Measurements from ENCODE around the gene MAPKBP1. TPM values are rescaled to one million over a fixed set of nuclear protein-coding genes. Genes with fewer than 3 reads are reported as not detected.
"Not testable (repeated sequence)": the region's sequence is repeated elsewhere in the genome, so short reads cannot be mapped to it uniquely, and the experiment has no call there.

Gene MAPKBP1
- total RNA-seq, 1 donor from 2014 or later, result 54.3 TPM

DNA sequence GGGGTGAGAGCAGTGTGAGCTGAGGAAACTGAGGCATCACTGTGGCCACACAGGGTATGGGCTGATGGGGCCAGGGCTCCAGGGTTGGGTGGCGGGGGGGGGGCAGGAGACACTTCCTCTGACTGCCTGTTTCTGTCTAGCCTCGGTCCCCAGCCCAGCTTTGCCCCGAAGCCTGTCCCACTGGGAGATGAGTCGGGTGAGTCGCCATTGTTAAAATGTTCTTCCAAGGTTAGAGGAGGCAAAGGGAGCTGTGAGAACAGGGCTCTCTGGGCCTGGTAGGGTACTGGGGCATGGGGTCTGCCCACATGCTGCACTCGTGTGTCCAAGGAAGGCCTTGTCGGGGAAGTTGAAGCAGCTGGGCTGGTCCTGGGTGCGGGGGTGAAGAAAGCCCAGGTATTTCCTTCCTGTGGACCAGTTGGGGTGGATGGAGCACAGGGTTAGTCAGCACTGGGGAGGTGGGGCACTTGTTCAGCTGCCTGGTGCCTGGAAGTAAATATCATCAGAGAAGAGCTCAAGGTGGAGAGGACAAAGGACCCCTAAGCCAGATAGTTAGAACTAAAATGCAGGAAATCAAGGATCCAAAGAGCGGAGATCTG lies 45.3 kb downstream of the MAPKBP1 start:
- no peak for ATAC-seq
- intact Hi-C loops (cut with DNase I), result loop anchor here (10.0 kb wide), 1 partner anchor 255 kb away; no protein-coding TSS in a partner anchor
- DNase-seq (ENCODE audit: low spot score), result no peak

DNA sequence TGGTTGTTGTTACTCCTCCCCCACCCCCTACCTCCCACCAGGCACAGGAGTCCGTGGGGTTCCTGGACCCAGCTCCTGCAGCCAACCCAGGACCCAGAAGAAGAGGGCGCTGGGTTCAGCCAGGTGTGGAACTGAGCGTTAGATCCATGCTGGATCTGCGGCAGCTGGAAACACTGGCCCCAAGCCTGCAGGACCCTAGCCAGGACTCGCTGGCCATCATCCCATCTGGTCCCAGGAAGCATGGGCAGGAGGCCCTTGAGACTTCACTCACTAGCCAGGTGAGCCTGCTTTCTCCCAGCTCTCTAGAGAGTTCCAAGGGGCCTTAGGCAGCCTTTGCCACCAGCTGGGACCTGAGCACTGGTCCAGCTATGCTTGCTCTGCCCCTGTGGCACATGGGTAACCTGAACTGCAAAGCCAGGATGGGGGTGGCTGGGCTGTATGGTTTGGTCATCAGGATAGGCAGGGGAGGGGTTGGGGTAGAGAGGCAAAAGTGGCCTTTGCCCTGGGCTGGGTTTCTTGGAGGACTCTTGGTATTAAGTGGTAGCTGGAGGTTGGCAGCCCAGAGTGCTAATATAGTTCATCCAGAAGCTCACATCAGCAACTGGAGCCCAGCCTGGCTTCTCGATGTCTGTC lies 46.6 kb downstream of the MAPKBP1 start:
- intact Hi-C loops (cut with DNase I), result no loop called here
- ATAC-seq (no peak), DNase-seq (ENCODE audit: low spot score) (no peak)

DNA sequence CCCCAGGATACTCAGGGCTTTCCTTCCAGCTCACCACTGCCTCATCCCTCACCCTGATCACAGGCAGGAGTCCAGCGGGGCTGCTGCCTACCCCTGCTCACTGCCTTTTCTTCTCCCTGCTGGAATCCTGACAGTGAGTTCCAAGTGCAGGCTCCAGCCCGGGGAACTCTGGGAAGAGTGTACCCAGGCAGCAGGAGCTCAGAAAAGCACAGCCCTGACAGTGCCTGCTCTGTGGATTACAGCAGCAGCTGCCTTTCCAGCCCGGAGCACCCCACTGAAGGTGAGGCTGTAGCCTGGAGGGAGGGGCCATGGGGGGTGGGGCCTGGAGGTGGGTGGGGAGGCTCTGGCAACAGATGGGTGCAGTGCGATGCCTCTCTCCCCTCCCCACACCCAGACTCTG lies 47.5 kb downstream of the MAPKBP1 start:
- intact Hi-C loops (cut with DNase I), result no loop called here
- ATAC-seq (no peak), DNase-seq (ENCODE audit: low spot score) (no peak)

DNA sequence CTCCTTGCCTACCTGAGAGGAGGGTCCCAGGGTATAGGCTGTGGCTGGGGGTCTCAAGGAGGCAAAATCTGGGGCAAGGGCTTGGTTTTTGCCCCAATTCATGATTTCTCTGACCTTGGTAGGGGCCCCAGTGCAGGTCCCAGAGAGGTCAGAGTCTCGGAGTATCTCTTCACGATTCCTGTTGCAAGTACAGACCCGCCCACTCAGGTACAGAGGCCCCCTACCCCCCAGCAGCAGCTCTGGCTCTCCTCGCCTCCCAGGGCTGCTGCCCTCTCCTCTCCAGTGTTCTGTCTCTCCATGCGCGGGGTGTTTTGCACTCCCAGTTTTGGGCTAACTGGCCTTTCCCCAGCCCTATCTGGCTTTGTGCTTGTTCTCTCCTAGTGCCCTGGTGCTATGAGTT lies 48.2 kb downstream of the MAPKBP1 start:
- ATAC-seq (no peak), DNase-seq (ENCODE audit: low spot score) (no peak)
- intact Hi-C loops (cut with DNase I), result no loop called here

DNA sequence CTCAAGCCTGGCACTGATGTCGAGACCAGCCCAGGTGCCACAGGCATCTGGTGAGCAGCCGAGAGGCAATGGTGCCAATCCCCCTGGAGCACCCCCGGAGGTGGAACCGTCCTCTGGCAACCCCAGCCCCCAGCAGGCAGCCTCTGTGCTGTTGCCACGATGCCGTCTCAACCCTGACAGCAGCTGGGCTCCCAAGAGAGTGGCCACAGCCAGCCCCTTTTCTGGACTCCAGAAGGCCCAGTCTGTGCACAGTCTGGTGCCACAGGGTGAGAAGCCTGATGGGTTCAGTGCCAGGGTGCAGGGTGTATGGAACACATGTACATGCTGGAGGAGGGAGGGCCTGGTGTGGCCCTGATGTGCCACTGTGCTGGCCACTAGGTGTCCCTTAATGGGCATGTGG lies 48.7 kb downstream of the MAPKBP1 start:
- intact Hi-C loops (cut with DNase I), result no loop called here
- DNase-seq (ENCODE audit: low spot score) (no peak), ATAC-seq (no peak)

DNA sequence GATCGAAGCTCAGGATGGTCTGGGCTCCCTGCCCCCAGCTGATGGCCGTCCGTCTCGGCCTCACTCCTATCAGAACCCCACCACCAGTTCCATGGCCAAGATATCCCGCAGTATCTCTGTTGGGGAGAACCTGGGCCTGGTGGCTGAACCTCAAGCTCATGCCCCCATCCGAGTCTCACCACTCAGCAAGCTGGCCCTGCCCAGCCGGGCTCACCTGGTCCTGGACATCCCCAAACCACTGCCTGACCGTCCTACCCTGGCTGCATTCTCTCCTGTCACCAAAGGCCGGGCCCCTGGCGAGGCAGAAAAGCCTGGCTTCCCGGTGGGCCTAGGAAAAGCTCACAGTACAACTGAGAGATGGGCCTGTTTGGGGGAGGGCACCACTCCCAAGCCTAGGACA lies 49.2 kb downstream of the MAPKBP1 start:
- intact Hi-C loops (cut with DNase I), result no loop called here

DNA sequence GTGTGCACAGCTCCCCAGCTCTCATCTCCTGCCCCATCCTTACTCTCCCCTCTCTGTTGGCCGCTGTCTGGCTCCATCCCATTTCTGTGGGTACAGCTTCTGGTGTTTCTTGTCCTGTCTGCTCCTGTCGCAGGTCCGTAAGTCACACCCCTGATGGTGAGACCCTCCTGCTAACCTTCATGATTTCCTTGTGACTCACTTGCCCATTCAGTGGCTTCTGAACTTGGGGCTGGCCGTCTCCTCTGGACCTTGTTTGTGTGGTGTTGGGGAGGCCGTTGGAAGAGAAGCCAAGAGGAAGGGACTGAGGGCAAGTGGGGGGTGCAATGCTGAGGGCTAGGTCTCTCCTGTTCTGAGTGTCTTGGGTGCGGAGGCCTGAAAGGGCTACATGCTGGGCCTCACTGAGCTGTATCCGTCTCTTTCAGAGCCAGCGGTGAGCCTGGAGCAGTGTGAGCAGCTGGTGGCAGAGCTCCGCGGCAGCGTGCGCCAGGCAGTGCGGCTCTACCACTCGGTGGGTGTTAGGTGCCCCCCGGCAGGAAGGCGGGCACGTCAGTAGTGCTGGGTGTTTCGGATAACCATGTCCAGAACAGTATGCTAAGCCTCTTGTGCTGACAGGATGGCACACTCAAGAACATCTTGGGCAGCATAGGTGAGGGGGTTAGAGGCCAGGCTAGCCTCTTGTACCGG lies 49.9 kb downstream of the MAPKBP1 start:
- intact Hi-C loops (cut with DNase I), result no loop called here
- ATAC-seq (no peak), DNase-seq (ENCODE audit: low spot score) (no peak)

More for the DNA sequence above, 49.2 kb downstream of the MAPKBP1 start:
- ATAC-seq (no peak), DNase-seq (ENCODE audit: low spot score) (no peak)

DNA sequence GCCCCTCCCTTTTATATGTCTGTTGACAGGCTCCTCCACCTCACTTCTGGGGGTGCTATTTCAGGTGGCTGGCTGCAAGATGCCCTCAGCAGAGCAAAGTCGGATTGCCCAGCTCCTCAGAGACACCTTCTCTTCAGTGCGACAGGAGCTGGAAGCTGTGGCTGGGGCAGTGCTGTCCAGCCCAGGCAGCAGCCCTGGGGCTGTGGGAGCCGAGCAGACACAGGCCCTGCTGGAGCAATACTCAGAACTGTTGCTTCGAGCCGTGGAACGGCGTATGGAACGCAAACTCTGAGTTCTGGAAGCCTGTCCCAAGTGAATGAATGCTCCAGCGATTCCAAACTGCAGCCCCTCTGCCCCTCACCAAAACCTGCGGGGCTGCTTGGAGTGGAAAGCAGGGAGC lies 50.9 kb downstream of the MAPKBP1 start:
- ATAC-seq, result no peak

DNA sequence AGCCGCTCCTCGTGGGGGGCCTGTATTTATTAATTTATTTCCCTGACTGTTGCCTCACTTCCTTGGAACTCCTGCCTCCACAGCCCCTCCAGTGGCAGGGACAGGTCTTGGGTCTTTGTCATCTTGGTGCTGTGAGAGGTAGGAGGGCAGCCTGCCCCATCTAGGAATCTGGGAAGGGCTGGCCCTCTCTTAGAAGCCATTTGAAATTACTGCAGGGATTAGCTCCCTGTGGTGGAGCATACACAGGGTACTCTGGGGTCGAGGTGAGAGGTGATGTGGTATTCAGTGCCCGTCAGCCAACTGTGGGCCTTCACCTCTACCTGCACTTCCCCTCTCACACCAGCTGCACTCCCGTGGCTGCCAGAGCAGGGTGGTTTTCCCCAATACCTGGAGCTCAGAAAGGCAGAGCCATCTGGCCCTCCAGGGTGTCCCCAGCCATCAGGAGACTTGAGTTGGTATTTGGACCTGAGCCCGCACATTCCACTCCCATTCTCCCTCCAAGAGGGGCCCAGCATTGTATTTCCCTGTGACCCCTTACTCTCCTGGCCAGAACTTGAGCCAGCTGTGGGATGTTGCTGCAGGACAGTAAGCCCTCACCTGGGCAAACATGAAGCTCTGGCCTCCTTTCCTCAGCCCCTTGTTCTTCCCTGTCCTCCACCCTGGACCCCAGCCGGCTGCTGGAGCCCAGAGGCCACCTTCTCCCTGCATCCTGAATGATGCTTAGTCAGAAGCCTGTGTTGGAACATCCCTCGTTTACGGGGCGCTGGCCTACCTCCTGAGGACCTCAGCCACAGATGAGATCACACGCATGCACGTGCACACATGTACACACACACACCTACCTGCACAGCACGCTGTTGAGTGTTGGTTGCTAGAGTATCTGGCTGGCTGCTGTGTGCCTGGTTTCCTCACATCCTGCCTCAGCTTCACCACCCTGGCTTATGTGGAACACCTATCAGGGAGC lies 51.6 kb downstream of the MAPKBP1 start:
- intact Hi-C loops (cut with DNase I), result no loop called here
- ATAC-seq, result no peak
- DNase-seq (ENCODE audit: low spot score), result no peak

More for the DNA sequence above, 50.9 kb downstream of the MAPKBP1 start:
- intact Hi-C loops (cut with DNase I), result no loop called here
- DNase-seq (ENCODE audit: low spot score), result no peak

DNA sequence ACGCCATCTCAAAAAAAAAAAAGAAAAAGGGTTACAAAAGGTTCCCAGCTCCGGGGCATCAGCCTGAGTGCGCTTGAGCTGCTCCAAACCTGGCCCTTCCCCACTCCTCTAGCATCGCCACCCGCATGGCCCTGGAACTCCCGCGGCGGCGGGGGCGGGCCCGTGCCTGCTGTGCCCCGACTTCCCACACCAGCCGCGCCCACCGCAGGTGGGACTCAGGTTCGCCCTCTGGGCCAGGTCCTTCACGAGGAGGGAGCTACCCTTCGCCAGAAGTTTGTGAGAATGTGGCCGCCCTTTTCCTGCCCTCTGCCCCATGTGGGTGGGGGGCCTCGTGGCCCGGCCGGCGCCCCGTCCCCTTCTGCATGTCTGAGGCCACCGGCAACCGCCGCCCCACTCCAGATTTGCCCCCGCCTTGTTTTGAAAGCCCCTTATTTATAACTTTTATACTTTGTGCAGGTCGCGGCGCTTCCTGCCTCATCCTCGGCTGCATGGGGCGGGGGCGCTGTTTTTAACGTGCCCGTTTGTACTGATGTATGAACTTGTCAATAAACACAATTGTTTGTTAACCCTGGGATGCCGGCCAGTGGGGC lies 53.1 kb downstream of the MAPKBP1 start:
- no peak for DNase-seq (ENCODE audit: low spot score)
- intact Hi-C loops (cut with DNase I), result no loop called here
- ATAC-seq, result peak; percentile 5

DNA sequence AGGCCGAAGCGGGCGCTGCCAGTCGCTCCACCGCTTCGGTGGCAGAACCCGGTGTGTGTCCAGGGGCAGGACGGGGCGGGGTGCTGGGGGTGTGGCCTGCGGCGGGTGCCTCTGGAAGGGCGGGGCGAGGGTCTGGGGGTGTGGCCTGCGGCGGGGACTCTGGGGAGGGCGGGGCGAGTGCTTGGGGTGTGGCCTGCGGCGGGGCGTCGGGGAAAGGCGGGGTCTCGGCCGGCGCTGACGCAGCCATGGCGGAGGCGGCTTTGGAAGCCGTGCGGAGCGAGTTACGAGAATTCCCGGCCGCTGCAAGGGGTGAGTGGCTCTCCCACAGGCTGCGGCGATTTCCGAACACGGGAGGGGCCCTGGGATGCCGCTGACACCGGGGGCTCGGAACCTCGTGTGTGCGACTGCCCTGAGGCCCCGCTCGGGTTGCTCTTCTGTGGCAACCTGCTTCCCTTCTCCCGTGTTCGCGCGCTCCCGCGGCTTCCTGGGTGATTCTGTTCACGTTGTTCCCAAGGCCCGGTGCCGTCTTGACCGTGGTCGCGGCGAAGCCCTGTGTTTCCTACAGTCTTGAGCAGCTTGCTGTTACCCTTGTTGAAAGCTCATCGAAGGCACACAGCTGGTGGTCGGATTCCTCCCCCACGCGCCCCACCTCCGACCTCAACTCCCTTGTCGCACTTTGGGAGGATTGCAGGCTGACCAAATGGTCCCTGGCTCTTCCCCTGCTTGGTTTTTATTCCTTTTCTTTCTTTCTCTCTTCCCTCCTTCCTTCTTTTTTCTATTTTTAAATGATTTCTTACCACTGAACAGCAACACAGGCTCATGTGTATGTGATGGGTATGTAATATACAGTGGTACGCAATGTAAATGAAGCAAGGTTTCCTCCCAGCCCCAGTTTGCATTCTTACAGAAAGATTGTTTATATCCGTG lies 53.9 kb downstream of the MAPKBP1 start, which contains the start of gene JMJD7:
JMJD7 (plus strand) TSS at position 213 of the 927 bp plus-strand sequence; CDS start at position 246, 33 bp downstream.
- DNase-seq (ENCODE audit: low spot score) (peak; percentile 99), ATAC-seq (peak; percentile 97)
- intact Hi-C loops (cut with DNase I), result no loop called here

DNA sequence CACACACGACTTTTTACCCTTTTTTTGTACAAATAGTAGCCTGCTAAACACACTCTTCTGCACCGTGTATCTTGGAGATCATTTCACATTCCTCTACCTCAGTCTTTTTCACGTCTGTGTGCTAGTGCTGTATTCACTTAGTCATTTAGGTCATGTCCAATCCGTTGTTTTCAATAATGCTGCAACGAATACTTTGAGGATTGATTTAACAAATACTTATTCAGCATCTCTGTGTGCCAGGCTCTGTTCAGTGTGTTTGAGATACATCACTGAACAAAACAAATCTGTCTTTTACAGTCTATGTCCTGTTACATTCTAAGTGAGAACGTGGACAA lies 54.5 kb downstream of the MAPKBP1 start:
- DNase-seq (ENCODE audit: low spot score) (no peak), ATAC-seq (no peak)
- intact Hi-C loops (cut with DNase I), result no loop called here

DNA sequence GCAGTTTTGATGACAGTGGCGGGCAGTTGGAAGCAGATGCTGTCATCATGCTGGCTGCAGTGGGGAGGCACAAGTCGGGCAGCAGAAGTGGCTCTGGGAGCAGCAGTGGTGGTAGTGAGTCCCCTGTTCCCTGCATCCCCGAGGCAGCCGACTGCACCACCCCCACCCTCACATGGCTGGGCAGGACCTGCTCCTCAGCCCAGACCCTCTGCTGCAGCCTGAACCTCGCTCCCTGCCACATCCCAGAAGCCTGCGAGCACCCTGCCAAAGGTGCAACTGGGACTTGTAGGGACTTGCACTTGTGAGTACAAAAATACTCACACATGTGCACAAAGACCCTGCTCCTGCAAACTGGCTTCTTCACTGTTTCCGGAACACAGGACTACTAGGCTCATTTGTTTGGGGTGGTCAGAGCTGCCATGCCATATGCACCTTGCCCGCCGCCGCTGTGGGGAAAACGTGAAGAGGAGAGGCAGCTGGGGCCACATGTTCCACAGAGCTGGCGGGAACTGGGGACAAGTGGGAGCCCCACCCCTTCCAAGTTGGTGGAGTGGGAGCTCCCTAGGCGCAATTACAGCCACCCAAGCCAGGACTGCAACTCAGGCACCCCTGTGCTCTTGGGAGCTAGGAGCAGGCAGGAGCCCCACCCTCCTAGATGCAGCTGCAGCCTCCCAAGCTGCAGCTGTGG lies 55.8 kb downstream of the MAPKBP1 start:
- no peak for ATAC-seq
- intact Hi-C loops (cut with DNase I), result no loop called here
- DNase-seq (ENCODE audit: low spot score), result no peak

DNA sequence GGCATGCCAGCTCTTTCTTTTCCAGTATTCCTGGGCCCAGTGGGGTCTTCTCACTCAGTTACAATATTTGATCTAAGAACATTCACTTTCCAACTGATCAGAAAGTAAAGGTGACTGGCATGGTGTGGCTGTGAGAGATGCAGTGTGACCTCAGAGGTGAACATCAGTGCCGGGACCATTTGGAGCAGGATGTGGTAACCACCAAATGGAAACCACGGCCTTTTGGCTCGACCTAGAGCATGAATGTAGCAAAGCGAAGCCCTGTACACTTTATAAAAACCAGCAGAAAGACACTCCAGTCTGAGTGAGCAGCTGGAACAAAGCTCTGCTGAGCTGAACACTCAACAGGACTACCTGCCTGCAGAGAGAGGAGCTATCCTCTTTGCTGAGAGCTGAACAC lies 57.0 kb downstream of the MAPKBP1 start:
- intact Hi-C loops (cut with DNase I); DNase-seq (ENCODE audit: low spot score); ATAC-seq: not testable (repeated sequence)

DNA sequence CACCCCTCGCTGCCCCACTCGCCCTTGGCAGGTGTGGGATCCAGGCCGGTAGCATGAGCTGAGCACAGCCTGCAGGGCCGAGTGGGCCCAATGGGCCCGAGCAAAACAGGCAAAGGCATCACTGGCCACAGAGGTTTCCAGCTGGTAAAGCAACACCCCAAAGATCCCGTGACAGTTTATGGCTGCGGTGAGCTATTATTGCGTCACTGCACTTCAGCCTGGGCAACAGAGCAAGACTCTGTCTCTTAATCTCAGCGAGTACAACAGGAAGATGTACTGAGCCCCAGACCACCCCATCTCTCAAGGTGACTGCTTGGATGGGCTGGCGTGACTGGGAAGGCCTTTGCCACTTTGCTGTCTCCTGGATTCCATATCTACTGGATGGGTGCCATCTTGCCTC lies 57.9 kb downstream of the MAPKBP1 start:
- intact Hi-C loops (cut with DNase I), result no loop called here
- no peak for ATAC-seq
- no peak for DNase-seq (ENCODE audit: low spot score)

DNA sequence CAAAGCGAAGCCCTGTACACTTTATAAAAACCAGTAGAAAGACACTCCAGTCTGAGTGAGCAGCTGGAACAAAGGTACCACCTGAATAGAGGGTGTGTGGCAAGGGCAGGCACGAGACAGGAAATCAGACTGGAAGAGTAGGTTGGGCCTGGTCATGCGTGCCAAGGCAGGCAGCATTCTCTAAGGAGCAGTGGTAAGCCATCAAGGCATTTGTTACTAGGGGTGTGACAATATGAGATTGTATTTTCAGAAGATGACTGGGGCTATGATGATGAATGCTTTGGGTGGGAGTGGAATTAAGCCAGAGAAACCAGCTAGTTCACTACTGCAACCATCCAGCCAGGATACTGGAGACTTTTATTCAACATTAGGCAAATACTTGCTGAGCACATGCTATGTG lies 58.6 kb downstream of the MAPKBP1 start:
- ATAC-seq (no peak), DNase-seq (ENCODE audit: low spot score) (no peak)
- intact Hi-C loops (cut with DNase I), result no loop called here

DNA sequence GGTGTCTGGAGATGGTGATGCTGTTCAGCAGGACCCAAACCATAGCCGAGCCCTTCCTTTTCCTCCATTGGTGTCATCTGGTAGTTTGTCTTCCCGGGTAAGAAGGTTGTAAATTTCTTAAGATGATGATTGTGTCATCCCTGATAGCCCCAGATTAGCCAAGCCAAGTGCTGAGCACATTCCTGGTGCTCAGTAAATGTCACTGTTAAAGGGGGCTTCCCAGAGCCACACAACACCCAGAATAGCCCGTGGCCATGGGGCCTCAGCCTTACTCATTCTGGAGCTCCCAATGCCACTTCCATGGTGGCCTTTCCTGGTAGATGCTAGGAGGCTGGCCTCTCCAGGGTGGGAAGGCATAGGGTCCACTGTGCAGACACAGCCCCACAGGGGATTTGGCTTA lies 59.8 kb downstream of the MAPKBP1 start:
- ATAC-seq, result no peak
- DNase-seq (ENCODE audit: low spot score), result no peak
- intact Hi-C loops (cut with DNase I), result no loop called here
